ENCODE measurements around the gene LARP4B. TPM values are rescaled to one million over a fixed set of nuclear protein-coding genes. Genes with fewer than 3 reads are reported as not detected.

Gene LARP4B
- total RNA-seq, 1 donor from 2014 or later: 90.2 TPM

DNA sequence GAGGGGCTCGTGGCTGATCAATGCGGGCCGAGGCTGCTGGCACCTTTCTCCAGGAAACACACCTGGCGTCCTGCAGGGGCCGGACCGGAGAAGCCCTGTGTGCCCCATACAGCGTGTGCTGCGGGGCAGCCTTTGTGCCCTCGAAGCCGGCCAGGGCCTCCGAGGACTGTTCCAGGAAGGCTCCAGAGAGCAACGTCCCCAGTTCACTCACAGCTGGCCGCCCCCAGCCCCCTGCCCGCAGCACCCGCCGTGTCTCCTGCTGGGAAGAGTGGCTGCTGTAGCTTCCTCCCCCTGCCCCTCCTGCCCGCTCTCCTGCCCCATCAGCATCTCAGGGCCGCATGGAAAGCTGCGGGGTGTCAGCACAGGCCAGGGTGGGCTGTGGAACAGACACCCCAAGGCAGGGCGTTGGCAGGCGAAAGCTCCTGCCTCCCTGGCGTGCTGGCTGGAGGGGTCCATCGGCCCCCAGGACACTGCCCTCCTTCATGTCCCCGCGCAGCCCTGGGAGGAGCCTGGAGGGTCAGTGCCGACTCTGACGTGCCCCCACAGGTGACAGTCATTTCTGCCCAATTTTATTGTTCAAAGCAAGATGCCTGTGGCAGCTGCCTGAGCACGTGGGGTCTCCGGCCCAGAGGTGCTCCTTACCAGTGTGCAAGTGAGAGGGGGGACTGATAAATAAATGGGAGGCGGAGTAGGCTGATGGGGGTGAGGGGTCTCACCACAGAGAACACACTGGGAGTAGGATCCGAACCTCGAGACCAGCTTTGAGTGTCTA is 146.2 kb downstream of the LARP4B start:
- H3K27ac Mint-ChIP-seq: no peak overlapping the region
- H3K27me3 Mint-ChIP-seq (ENCODE audit: low read depth): peaks cover 10% of the 10 kb centered on the region
- DNase-seq (ENCODE audit: low spot score in 2 of 2, unreplicated experiment in 2 of 2): peak in 1 of 2 experiments; percentile 34
- H3K9me3 Mint-ChIP-seq: peaks cover 1% of the 10 kb centered on the region
- H3K4me3 Mint-ChIP-seq: peak overlapping the region; percentile 58
- peaks cover 10% of the 10 kb centered on the region for H3K4me1 Mint-ChIP-seq
- TF ChIP-seq, protein P1, sequence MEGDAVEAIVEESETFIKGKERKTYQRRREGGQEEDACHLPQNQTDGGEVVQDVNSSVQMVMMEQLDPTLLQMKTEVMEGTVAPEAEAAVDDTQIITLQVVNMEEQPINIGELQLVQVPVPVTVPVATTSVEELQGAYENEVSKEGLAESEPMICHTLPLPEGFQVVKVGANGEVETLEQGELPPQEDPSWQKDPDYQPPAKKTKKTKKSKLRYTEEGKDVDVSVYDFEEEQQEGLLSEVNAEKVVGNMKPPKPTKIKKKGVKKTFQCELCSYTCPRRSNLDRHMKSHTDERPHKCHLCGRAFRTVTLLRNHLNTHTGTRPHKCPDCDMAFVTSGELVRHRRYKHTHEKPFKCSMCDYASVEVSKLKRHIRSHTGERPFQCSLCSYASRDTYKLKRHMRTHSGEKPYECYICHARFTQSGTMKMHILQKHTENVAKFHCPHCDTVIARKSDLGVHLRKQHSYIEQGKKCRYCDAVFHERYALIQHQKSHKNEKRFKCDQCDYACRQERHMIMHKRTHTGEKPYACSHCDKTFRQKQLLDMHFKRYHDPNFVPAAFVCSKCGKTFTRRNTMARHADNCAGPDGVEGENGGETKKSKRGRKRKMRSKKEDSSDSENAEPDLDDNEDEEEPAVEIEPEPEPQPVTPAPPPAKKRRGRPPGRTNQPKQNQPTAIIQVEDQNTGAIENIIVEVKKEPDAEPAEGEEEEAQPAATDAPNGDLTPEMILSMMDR (IDR thresholded peaks at IDR 0.05; ENCODE audit: unreplicated experiment): no peak
- no peaks in the 10 kb centered on the region for H3K36me3 Mint-ChIP-seq

DNA sequence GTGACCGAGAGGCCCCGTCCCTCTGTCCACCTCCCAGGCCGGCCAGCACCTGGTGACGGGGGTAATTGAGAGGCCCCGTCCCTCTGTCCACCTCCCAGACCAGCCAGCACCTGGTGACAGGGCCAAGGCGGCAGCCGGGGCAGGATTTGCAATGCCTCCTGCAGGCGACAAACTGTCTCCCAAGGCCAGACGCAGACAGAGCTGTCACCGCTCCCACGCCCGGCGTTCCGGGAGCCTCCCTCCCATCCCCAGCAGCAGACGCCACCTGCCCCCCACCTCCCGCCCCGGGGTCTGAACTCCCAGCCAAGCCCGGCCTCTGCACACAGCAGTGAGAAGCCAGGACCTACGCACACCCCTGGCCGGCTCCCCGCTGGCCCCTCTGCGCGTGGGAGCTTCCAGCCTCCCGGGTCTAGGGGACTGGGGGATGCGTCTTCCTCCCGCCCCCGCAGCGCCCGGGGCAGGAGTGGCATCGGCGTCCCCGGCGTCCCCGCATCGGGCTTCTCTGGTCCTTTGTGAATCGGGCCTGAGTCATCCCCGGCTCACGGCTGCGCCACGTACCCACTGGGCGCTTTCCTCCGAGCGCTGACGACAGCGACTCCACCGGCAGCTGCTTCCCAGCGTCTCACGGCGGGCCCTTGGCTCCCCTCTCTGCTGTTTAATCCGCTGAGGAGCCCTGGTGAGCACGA is 147.0 kb downstream of the LARP4B start:
- peak in 1 of 2 experiments; percentile 66 for DNase-seq (ENCODE audit: low spot score in 2 of 2, unreplicated experiment in 2 of 2)
- Mint-ChIP-seq H3K36me3 (no peaks in the 10 kb centered on the region), H3K4me3 (peak overlapping the region; percentile 58), H3K27ac (no peak overlapping the region), H3K9me3 (peaks cover 7% of the 10 kb centered on the region), H3K4me1 (peaks cover 10% of the 10 kb centered on the region), H3K27me3 (ENCODE audit: low read depth) (peaks cover 10% of the 10 kb centered on the region)
- TF ChIP-seq, protein P1 (IDR thresholded peaks at IDR 0.05; ENCODE audit: unreplicated experiment): no peak

DNA sequence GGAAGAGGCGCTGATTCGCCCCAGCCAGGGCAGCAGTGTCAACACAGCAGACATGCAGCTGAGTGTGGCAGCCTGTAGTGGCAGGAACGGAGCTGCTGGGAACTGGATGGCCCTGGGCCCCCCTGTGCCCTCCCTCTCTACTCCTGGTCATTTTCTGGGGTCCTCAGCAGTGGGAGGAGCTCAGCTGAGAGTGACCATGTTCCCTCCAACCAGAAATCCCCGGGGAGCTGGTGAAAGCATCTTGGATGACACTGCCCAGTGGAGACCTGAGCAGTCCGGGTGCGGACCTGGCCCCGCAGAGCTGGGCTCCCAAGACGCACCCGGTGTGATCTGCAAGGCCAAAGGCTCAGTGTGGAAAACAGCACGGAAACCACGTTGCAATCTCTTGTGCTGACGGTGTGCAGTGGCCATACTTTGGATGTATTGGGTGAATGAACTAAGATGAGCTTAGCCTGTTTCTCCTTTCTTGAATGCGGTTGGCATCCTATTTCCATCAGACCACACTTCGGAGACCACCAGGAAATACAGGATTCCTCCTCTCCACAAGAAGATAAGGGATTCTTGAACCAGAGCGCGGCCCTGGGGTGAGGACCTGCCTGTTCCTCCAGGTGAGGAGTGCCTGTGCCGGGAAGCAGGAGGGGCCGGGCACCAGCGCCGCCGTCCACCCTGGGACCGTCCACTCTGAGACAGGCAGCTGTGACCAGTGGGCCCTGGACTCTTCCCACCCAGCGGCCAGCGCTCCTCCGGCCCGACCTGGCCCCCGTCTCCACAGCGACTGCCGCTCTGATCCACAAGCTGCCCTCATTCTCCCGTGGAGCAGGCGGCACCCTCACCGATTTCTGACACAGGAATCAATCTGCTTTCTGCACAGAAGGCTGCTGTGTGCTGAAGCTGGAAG is 148.5 kb downstream of the LARP4B start:
- H3K36me3 Mint-ChIP-seq: no peaks in the 10 kb centered on the region
- peaks cover 10% of the 10 kb centered on the region for H3K27me3 Mint-ChIP-seq (ENCODE audit: low read depth)
- H3K27ac Mint-ChIP-seq: no peak overlapping the region
- peaks cover 7% of the 10 kb centered on the region for H3K9me3 Mint-ChIP-seq
- peaks cover 7% of the 10 kb centered on the region for H3K4me1 Mint-ChIP-seq
- H3K4me3 Mint-ChIP-seq: no peak overlapping the region
- TF ChIP-seq, protein P1 (IDR thresholded peaks at IDR 0.05; ENCODE audit: unreplicated experiment): no peak
- DNase-seq (ENCODE audit: low spot score in 2 of 2, unreplicated experiment in 2 of 2): peak in 1 of 2 experiments; percentile 36

DNA sequence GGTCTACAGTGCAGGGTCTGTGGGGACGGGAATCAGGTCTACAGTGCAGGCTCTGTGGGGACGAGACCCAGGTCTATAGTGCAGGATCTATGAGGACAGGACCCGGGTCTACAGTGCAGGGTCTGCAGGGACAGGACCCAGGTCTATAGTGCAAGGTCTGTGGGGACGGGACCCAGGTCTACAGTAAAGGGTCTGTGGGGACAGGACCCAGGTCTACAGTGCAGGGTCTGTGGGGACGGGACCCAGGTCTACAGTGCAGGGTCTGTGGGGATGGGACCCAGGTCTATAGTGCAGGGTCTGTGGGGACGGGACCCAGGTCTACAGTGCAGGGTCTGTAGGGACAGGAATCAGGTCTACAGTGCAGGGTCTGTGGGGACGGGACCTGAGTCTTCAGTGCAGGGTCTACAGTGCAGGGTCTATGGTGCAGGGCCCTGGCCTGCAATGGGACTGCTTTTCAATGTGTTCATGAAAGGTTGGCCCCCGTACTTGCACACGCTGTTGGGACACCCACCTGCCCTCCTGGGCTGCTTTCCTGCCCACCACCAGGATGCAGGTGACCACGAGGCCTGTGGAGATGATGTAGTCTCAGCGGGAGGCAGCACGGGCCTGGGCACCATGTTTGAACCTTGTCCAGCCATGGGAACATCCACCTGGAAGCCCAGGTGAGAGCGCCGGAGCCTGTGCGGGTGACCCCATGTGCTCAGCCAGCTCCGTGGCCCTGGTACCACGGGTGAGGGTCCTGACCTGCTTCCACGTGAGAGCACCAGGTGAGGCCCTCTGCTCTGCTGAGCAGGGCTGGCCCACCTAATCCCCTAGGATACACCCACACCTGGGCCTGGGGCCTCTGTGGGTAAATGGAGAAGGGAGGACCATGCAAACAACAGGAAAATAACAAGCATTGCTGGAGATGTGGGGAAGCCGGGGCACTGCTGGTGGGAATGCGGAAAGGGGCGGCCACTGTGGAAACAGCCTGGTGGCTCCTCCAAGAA is 150.7 kb downstream of the LARP4B start:
- no peak for DNase-seq (ENCODE audit: low spot score in 2 of 2, unreplicated experiment in 2 of 2)
- Mint-ChIP-seq H3K4me3 (no peak overlapping the region), H3K27me3 (ENCODE audit: low read depth) (peaks cover 10% of the 10 kb centered on the region), H3K4me1 (peaks cover 4% of the 10 kb centered on the region), H3K27ac (no peak overlapping the region), H3K9me3 (peaks cover 7% of the 10 kb centered on the region), H3K36me3 (no peaks in the 10 kb centered on the region)
- TF ChIP-seq, protein P1 (IDR thresholded peaks at IDR 0.05; ENCODE audit: unreplicated experiment): no peak

All from mesothelial cell of epicardium (in vitro differentiated cells).